ENCODE measurements around the gene SPNS3.

SPNS3 gene

GRCh38 chr17:4433515-4434031 is at the start of gene SPNS3:
TSS of gene SPNS3 (plus strand) at chr17:4433940. CDS start at chr17:4433968, 28 bp downstream.
- peaks cover 0 to 5% of the 10 kb centered on the region in 2 donors for H3K27me3 ChIP-seq
- intact Hi-C loops (cut with DNase I; ENCODE audit: low total_unique reads) = no loop called here
- no peak for TF ChIP-seq CTCF (IDR thresholded peaks at IDR 0.05)
- no peaks in the 10 kb centered on the region for H3K9me3 ChIP-seq
- no peak within 1 kb of the TSS for H3K4me3 ChIP-seq
- no peak for DNase-seq
- H3K27ac ChIP-seq = no peak within 1 kb of the TSS
- H3K36me3 ChIP-seq = no peaks in the 10 kb centered on the region
- H3K4me1 ChIP-seq = no peaks in the 10 kb centered on the region

- no peaks in the 10 kb centered on the region for H3K36me3 ChIP-seq
- no peak overlapping the region for H3K27ac ChIP-seq
- no peaks in the 10 kb centered on the region for H3K9me3 ChIP-seq
- DNase-seq = no peak
- no peaks in the 10 kb centered on the region for H3K27me3 ChIP-seq
- H3K4me3 ChIP-seq = no peak overlapping the region
- intact Hi-C loops (cut with DNase I; ENCODE audit: low total_unique reads) = no loop called here
- H3K4me1 ChIP-seq = no peaks in the 10 kb centered on the region
- no peak for TF ChIP-seq CTCF (IDR thresholded peaks at IDR 0.05)
These were observed 47.3 kb upstream of the SPNS3 start for GRCh38 chr17:4386406-4386805.

- TF ChIP-seq CTCF (IDR thresholded peaks at IDR 0.05) = no peak
- Histone ChIP-seq H3K4me3 (no peak overlapping the region), H3K4me1 (no peaks in the 10 kb centered on the region), H3K36me3 (no peaks in the 10 kb centered on the region), H3K9me3 (no peaks in the 10 kb centered on the region), H3K27me3 (no peaks in the 10 kb centered on the region), H3K27ac (no peak overlapping the region)
- intact Hi-C loops (cut with DNase I; ENCODE audit: low total_unique reads) = no loop called here
- DNase-seq = no peak
These were observed 46.6 kb upstream of the SPNS3 start for GRCh38 chr17:4387137-4387536.

GRCh38 chr17:4389079-4389478 is 44.7 kb upstream of the SPNS3 start:
- H3K4me3 ChIP-seq = no peak overlapping the region
- no peak for DNase-seq
- no peaks in the 10 kb centered on the region for H3K27me3 ChIP-seq
- no peaks in the 10 kb centered on the region for H3K36me3 ChIP-seq
- no peak for TF ChIP-seq CTCF (IDR thresholded peaks at IDR 0.05)
- no peak overlapping the region for H3K27ac ChIP-seq
- H3K9me3 ChIP-seq = no peaks in the 10 kb centered on the region
- intact Hi-C loops (cut with DNase I; ENCODE audit: low total_unique reads) = no loop called here
- H3K4me1 ChIP-seq = no peaks in the 10 kb centered on the region

- H3K27ac ChIP-seq = no peak overlapping the region
- H3K9me3 ChIP-seq = no peaks in the 10 kb centered on the region
- H3K4me1 ChIP-seq = no peaks in the 10 kb centered on the region
- no peak for DNase-seq
- no peak for TF ChIP-seq CTCF (IDR thresholded peaks at IDR 0.05)
- intact Hi-C loops (cut with DNase I; ENCODE audit: low total_unique reads) = no loop called here
- no peaks in the 10 kb centered on the region for H3K36me3 ChIP-seq
- H3K4me3 ChIP-seq = no peak overlapping the region
- no peaks in the 10 kb centered on the region for H3K27me3 ChIP-seq
These were observed 39.9 kb upstream of the SPNS3 start for GRCh38 chr17:4393806-4394205.
